Activated CD8-positive, alpha-beta T cell treated with anti-CD3 and anti-CD28 coated beads for 36 hours (primary cell): ENCODE results near the gene BORCS6. TPM values are rescaled to one million over a fixed set of nuclear protein-coding genes. Genes with fewer than 3 reads are reported as not detected.

Experiments used
- ATAC-seq: fragments of 200-7000 bp; cut with Tn5 transposase; one replicate; pipeline ENCODE4 v1.10.0; 2021; ENCODE audit warnings: mild to moderate bottlenecking, moderate library complexity
- CTCF ChIA-PET: fragments of 350-600 bp; sonication (Branson Sonifier 250); formaldehyde crosslinking; loops from one replicate; lab custom pipeline; 2021; ENCODE audit warnings: antibody characterized with exemption; lab: Charles Lee
- POLR2A ChIA-PET: fragments of 350-600 bp; sonication (Branson Sonifier 250); formaldehyde crosslinking; loops from one replicate; lab custom pipeline; 2021; ENCODE audit warnings: antibody characterized with exemption; lab: Charles Lee
- DNase-seq: peaks from one replicate; pipeline ENCODE4 v3.0.0-alpha.2; 2020
- H3K27ac Mint-ChIP-seq: one replicate; pipeline ENCODE4 v1.8.0; 2021; ENCODE audit warnings: mild to moderate bottlenecking, mixed read lengths
- H3K27me3 Mint-ChIP-seq: one replicate; pipeline ENCODE4 v1.8.0; 2021; ENCODE audit warnings: mixed read lengths
- H3K36me3 Mint-ChIP-seq: one replicate; pipeline ENCODE4 v1.8.0; 2021; ENCODE audit warnings: low read depth, mixed read lengths
- H3K4me1 Mint-ChIP-seq: one replicate; pipeline ENCODE4 v1.8.0; 2021; ENCODE audit warnings: low read depth, mixed read lengths
- H3K4me3 Mint-ChIP-seq: one replicate; pipeline ENCODE4 v1.8.0; 2021; ENCODE audit warnings: mild to moderate bottlenecking, moderate library complexity, mixed read lengths
- H3K9me3 Mint-ChIP-seq: one replicate; pipeline ENCODE4 v1.8.0; 2021; ENCODE audit warnings: mixed read lengths
- intact Hi-C: fragments of 100-400 bp; cut with micrococcal nuclease; formaldehyde crosslinking; loops from one replicate; pipeline ENCODE4 v1.10.0; 2022
- total RNA-seq, 2 experiments: library from RNA; stranded (reverse); gene quantifications; one replicate each; pipeline ENCODE4 v1.2.3, GENCODE V29; 2021
- TF ChIP-seq, protein P1 (sequence below): fragments of 200-600 bp; IDR thresholded peaks from one replicate; pipeline ENCODE4 v1.8.0; 2022; ENCODE audit warnings: antibody characterized with exemption, mild to moderate bottlenecking

The BORCS6 gene
- total RNA-seq, 2 experiments from 2014 or later, result 5.5 to 6.2 TPM

DNA sequence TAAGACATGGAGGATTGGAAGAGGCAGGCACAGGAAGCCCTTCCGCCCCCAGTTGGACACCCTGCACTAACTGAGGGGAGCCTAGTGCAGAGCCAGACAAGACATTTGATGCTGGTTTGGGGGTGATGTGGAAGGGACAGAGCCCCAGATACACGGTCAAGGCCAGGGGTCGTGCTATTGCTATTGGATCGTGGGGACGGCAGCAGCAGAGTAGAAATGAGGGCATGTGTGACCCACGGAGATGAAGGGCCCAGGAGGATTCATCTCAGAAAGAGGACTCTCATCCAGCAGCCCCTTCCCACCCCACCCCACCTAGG lies 25.2 kb downstream of the BORCS6 start:
- DNase-seq, result no peak

DNA sequence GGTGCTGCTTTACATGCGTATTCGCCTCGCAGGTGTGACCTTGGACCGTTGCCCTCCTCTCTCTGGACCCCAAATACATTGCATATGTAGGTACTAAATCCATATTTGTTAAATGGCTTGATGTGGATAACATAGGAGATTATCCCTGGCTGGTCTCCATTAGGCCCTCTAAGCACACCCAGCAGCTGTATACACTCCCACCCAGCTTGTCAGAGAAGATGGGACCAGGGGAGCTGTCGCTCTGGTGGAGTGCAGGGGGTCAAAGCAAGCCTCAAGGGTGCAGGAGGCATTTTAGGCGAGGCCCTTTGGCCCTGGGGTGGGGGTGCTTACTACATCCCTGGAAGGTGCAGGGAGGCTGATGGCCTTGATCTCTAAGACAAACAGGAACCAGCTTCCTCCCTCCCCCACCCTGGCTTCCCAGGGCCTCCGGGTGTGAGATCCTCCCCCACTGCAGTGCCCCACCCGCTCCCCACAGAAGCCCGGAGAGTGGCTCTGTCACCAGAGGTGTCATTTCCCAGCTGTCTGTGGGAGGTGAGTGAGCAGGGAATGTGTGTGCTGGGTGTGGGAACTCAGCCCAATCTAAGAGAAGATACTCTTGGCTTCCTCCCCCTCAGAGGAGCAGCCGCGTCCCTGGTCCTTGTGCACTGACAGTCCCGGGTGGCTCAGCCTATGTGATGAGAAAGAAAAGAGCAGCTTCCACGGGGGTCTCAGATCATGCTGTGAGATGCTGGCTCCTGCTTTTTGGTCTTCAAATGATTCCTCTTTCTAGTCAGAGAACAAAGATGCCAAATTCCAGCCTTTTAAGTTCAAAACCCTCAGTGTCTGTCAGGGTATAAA lies 25.8 kb downstream of the BORCS6 start:
- CTCF ChIA-PET, result interaction anchor here (0.6 to 1.3 kb wide), 7 partner anchors 9 to 82 kb away, joined by 3 to 4 read pairs (median 3); partner anchors contain the start of gene ALOXE3
- DNase-seq (peak; percentile 88), ATAC-seq (peak; percentile 64)
- peaks cover 49% of the 10 kb centered on the region for H3K4me1 Mint-ChIP-seq
- intact Hi-C loops, result no loop called here
- H3K9me3 Mint-ChIP-seq, result no peaks in the 10 kb centered on the region
- H3K27ac Mint-ChIP-seq, result peak overlapping the region; percentile 99
- H3K27me3 Mint-ChIP-seq, result no peaks in the 10 kb centered on the region
- peaks cover 23% of the 10 kb centered on the region for H3K36me3 Mint-ChIP-seq
- TF ChIP-seq, protein P1, sequence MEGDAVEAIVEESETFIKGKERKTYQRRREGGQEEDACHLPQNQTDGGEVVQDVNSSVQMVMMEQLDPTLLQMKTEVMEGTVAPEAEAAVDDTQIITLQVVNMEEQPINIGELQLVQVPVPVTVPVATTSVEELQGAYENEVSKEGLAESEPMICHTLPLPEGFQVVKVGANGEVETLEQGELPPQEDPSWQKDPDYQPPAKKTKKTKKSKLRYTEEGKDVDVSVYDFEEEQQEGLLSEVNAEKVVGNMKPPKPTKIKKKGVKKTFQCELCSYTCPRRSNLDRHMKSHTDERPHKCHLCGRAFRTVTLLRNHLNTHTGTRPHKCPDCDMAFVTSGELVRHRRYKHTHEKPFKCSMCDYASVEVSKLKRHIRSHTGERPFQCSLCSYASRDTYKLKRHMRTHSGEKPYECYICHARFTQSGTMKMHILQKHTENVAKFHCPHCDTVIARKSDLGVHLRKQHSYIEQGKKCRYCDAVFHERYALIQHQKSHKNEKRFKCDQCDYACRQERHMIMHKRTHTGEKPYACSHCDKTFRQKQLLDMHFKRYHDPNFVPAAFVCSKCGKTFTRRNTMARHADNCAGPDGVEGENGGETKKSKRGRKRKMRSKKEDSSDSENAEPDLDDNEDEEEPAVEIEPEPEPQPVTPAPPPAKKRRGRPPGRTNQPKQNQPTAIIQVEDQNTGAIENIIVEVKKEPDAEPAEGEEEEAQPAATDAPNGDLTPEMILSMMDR, result no peak
- POLR2A ChIA-PET, result interaction anchor here (0.7 to 22.8 kb wide), 17 partner anchors 8 to 478 kb away, joined by 3 to 476 read pairs (median 5); partner anchors contain the start of genes AURKB, HES7 and TMEM107
- peak overlapping the region; percentile 77 for H3K4me3 Mint-ChIP-seq

More for the DNA sequence above, 25.2 kb downstream of the BORCS6 start:
- H3K36me3 Mint-ChIP-seq, result peaks cover 21% of the 10 kb centered on the region
- CTCF ChIA-PET, result interaction anchor here (0.6 to 1.3 kb wide), 4 partner anchors 28 to 82 kb away, joined by 3 to 4 read pairs (median 3); no protein-coding TSS in a partner anchor
- H3K27me3 Mint-ChIP-seq, result no peaks in the 10 kb centered on the region
- intact Hi-C loops, result no loop called here
- POLR2A ChIA-PET, result interaction anchor here (0.8 to 22.8 kb wide), 13 partner anchors 7 to 478 kb away, joined by 3 to 476 read pairs (median 5); partner anchors contain the start of genes HES7 and TMEM107
- H3K9me3 Mint-ChIP-seq, result no peaks in the 10 kb centered on the region
- peak overlapping the region; percentile 99 for H3K27ac Mint-ChIP-seq
- peak overlapping the region; percentile 77 for H3K4me3 Mint-ChIP-seq
- TF ChIP-seq, protein P1, result no peak
- peak; percentile 9 for ATAC-seq
- H3K4me1 Mint-ChIP-seq, result peaks cover 43% of the 10 kb centered on the region

DNA sequence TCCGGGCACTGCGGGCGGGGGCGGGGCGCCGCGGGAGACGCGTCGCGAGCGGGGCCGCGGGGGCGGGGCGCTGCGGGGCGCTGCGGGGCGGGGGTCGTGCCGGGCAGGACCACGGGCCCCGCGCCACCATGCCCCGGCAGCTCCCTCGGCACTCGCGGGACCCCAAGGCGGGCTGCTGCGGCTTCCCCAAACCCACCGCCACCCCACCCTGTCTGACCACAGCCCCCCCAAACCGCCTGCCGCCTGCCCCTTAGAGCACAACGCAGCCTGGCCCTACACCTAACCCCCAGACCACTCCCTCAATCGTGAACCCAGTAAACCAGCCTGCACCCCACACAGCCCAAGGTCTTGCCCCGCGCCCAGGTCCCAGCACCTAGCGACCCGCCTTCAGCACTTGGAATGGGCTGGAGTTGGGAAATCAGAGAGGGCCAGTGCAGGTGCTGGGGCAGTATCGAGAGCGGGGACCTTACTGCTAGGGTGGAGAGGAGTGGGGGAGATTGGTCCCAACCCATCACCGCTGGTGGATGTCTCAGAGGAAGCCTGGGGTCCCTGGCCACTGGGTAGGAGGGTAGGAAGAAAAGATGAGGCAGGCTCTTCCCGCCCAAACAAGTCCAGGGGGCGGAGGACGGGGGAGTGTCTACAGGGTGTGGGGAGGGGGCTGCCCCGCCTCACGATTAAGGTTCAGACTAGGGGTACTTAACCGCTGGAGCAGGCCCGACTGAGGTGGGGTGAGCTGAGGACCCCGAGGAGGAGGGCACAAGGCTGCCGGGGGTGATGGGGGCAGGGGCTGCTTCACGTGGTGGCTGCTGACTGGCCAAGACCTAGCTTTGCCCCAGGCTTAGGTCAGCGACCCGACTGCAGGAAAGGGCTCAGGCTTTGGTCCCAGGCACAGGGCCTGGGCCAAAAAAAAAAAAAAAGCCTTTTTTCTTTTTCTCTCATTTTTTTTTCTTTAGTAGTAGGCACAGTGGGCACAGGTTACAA lies 26.7 kb downstream of the BORCS6 start:
- TF ChIP-seq, protein P1, result no peak
- intact Hi-C loops, result no loop called here
- H3K9me3 Mint-ChIP-seq, result no peaks in the 10 kb centered on the region
- H3K4me3 Mint-ChIP-seq, result peak overlapping the region; percentile 88
- H3K27me3 Mint-ChIP-seq, result no peaks in the 10 kb centered on the region
- peaks cover 56% of the 10 kb centered on the region for H3K4me1 Mint-ChIP-seq
- ChIA-PET POLR2A (interaction anchor here (0.7 to 22.8 kb wide), 21 partner anchors 9 to 477 kb away, joined by 3 to 476 read pairs (median 5); partner anchors contain the start of genes AURKB, BORCS6, HES7 and TMEM107), CTCF (interaction anchor here (0.9 to 3.2 kb wide), 7 partner anchors 10 to 83 kb away, joined by 3 to 11 read pairs (median 4); partner anchors contain the start of gene ALOXE3)
- peak; percentile 57 for DNase-seq
- peaks cover 29% of the 10 kb centered on the region for H3K36me3 Mint-ChIP-seq
- peak overlapping the region; percentile 99 for H3K27ac Mint-ChIP-seq
- peak; percentile 10 for ATAC-seq

DNA sequence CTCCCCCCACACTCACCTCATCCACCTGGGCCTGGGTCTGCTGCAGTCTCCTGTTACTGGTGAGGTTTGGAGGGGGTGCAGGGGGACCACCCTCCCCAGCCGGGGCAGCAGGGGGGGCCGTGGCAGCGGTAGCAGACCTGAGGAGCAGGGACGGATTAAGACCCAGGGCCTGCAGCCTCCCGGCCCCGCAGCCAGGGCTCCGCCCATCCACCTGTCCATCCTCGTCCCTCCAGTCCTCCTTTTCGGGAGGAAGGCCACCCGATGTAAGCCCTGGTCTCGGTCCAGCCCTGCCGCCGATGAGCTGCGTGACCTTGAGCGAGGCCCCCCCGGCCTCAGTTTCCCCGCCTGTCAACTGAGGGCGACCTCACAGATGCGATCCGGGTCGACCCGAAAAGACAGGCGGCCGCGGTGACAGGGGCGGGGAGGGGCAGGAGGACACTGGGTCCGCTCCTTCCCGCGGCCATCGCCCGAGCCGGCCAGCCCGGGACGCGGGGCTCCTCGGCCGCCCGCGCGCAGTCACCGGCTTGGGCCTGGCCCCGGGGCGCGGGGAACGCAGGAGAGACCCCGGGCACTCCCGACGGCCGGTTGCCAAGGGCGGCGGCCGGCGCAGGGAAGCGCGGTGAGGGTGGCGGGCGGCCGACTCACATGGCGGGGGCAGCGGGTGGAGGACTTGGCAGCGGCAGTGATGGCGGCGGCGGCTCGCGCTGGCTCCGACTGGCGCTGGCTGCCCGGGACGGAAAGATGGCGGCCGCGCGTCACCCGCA lies 27.6 kb downstream of the BORCS6 start, which contains the start of gene VAMP2:
Gene VAMP2 (minus strand): TSS at position 716 of the 764 bp plus-strand sequence. CDS start 69 bp downstream, at position 647.
- Mint-ChIP-seq H3K27ac (peak within 1 kb of the TSS; percentile 99), H3K4me3 (peak within 1 kb of the TSS; percentile 88), H3K9me3 (no peaks in the 10 kb centered on the region), H3K27me3 (no peaks in the 10 kb centered on the region), H3K36me3 (peaks cover 30% of the 10 kb centered on the region), H3K4me1 (peaks cover 57% of the 10 kb centered on the region)
- CTCF ChIA-PET, result interaction anchor here (3.2 kb wide), 1 partner anchor 44 kb away, joined by 11 read pairs; the partner anchor contains the start of gene ALOXE3
- POLR2A ChIA-PET, result interaction anchor here (0.8 to 22.8 kb wide), 7 partner anchors 9 to 86 kb away, joined by 3 to 476 read pairs (median 13); partner anchors contain the start of genes BORCS6, CTC1 and HES7
- TF ChIP-seq, protein P1, result no peak
- DNase-seq (peak; percentile 86), ATAC-seq (peak; percentile 32)
- intact Hi-C loops, result no loop called here
